ENCODE measurements around the gene ENTPD8. TPM values are rescaled to one million over a fixed set of nuclear protein-coding genes. Genes with fewer than 3 reads are reported as not detected.

ENTPD8 gene
- total RNA-seq, 2 donors from 2014 or later: 0.33 to 0.75 TPM

DNA sequence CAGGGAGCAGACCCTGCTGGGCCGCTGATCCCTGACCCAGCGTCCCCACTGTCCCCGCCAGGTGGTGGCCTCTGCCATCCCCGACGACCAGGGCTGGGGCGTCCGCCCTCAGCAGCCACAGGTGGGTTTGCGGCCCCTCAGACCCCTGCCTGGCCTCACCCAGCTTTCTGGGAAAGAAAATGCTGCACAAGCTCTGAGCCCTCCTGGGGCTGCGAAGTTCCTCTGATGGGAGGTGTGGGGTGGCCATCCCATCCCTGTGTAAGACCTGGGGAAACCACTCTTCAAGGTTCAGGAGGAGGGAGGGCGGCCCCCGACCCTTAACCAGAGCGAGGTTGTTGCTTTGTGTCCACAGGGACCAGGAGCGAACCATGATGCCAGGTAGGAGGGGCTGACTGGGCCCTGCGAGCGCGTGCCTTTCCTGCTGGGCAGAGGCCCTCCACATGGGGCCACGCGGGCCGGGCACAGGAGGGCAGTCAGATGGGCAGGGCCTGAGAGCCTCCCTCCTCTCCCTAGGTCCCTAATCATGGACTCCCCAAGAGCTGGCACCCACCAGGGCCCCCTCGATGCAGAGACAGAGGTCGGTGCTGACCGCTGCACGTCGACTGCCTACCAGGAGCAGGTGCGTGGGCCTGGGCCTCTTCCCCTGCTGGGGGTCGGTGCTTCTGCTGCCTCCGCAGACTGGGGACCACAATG is 10.3 kb downstream of the ENTPD8 start:
- WGBS, 2 experiments (ENCODE audit: insufficient coverage in 1 of 2, insufficient read length in 1 of 2): 87 to 89% methylated on average over 7 to 27 of the region's 27 CpGs
- no peaks in the 10 kb centered on the region for H3K36me3 Mint-ChIP-seq (ENCODE audit: low read depth)
- no peak overlapping the region for H3K4me3 Mint-ChIP-seq
- H3K27me3 Mint-ChIP-seq (ENCODE audit: insufficient read depth): no peaks in the 10 kb centered on the region
- no peaks in the 10 kb centered on the region for H3K4me1 Mint-ChIP-seq
- H3K4me3 ChIP-seq (ENCODE audit: low read length): no peak overlapping the region
- H3K4me1 ChIP-seq (ENCODE audit: control insufficient read depth, insufficient read depth, low read length): no peaks in the 10 kb centered on the region
- H3K27ac Mint-ChIP-seq: no peak overlapping the region
- no peak overlapping the region for H3K9ac ChIP-seq (ENCODE audit: extremely low read depth, low read length, poor library complexity, severe bottlenecking)
- DNase-seq: no peak
- H3K27me3 ChIP-seq (ENCODE audit: control insufficient read depth, insufficient read depth, low read length, poor library complexity, severe bottlenecking): no peaks in the 10 kb centered on the region
- no peak for TF ChIP-seq CTCF (conservative IDR thresholded peaks at IDR 0.05)
- no peaks in the 10 kb centered on the region for H3K9me3 ChIP-seq (ENCODE audit: control insufficient read depth, low read length)
- H3K9me3 Mint-ChIP-seq: no peaks in the 10 kb centered on the region
- no peaks in the 10 kb centered on the region for H3K36me3 ChIP-seq (ENCODE audit: control insufficient read depth, insufficient read depth, low read length)
- no peak overlapping the region for H3K27ac ChIP-seq (ENCODE audit: low read depth, low read length)

DNA sequence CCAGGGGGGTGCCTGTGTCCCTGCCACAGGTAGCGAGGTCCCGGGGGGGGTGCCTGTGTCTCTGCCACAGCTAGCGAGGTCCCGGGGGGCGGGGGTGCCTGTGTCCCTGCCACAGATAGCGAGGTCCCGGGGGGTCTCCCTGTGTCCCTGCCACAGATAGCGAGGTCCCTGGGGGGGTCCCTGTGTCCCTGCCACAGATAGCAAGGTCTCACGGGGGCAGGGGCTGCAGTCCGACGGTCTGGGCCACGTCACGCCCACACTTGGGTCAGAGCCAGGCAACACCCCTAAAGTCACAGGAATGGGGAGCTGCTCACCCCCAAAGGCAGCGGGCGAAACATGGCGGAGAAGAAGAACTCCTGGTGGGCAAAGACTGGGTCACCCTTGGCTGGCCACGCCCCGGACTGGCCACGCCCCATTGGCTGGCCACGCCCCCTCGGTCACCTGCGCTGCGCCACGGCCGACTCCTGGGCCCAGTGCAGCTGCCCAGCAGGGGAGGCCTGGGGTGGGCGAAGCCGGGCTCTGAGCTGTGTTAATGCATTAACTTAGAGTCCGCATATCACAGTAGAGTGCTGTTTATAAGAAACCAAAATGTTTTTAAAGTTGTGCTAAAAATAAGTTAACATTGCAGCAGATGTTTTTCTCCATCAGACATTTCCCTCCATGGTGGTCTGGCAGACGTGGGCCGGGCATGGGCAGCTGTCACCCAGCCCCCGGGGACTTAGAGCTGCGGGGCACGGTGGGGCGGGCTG is 11.0 kb downstream of the ENTPD8 start:
- peak; percentile 79 for DNase-seq
- no peak overlapping the region for H3K27ac Mint-ChIP-seq
- H3K27me3 ChIP-seq (ENCODE audit: control insufficient read depth, insufficient read depth, low read length, poor library complexity, severe bottlenecking): no peaks in the 10 kb centered on the region
- H3K36me3 Mint-ChIP-seq (ENCODE audit: low read depth): no peaks in the 10 kb centered on the region
- H3K27me3 Mint-ChIP-seq (ENCODE audit: insufficient read depth): no peaks in the 10 kb centered on the region
- H3K4me3 ChIP-seq (ENCODE audit: low read length): no peak overlapping the region
- H3K9ac ChIP-seq (ENCODE audit: extremely low read depth, low read length, poor library complexity, severe bottlenecking): no peak overlapping the region
- no peaks in the 10 kb centered on the region for H3K36me3 ChIP-seq (ENCODE audit: control insufficient read depth, insufficient read depth, low read length)
- H3K4me1 Mint-ChIP-seq: no peaks in the 10 kb centered on the region
- H3K27ac ChIP-seq (ENCODE audit: low read depth, low read length): no peak overlapping the region
- no peak overlapping the region for H3K4me3 Mint-ChIP-seq
- no peaks in the 10 kb centered on the region for H3K9me3 ChIP-seq (ENCODE audit: control insufficient read depth, low read length)
- WGBS, 2 experiments (ENCODE audit: insufficient coverage in 1 of 2, insufficient read length in 1 of 2): 81 to 87% methylated on average over 30 to 34 of the region's 34 CpGs
- no peak for TF ChIP-seq CTCF (conservative IDR thresholded peaks at IDR 0.05)
- H3K9me3 Mint-ChIP-seq: no peaks in the 10 kb centered on the region
- H3K4me1 ChIP-seq (ENCODE audit: control insufficient read depth, insufficient read depth, low read length): no peaks in the 10 kb centered on the region

- Histone ChIP-seq H3K9me3 (ENCODE audit: control insufficient read depth, low read length) (no peaks in the 10 kb centered on the region), H3K9ac (ENCODE audit: extremely low read depth, low read length, poor library complexity, severe bottlenecking) (no peak overlapping the region), H3K27me3 (ENCODE audit: control insufficient read depth, insufficient read depth, low read length, poor library complexity, severe bottlenecking) (no peaks in the 10 kb centered on the region), H3K4me3 (ENCODE audit: low read length) (no peak overlapping the region), H3K4me1 (ENCODE audit: control insufficient read depth, insufficient read depth, low read length) (no peaks in the 10 kb centered on the region), H3K27ac (ENCODE audit: low read depth, low read length) (no peak overlapping the region), H3K36me3 (ENCODE audit: control insufficient read depth, insufficient read depth, low read length) (no peaks in the 10 kb centered on the region)
- no peaks in the 10 kb centered on the region for H3K4me1 Mint-ChIP-seq
- no peaks in the 10 kb centered on the region for H3K36me3 Mint-ChIP-seq (ENCODE audit: low read depth)
- no peak for TF ChIP-seq CTCF (conservative IDR thresholded peaks at IDR 0.05)
- 93 to 98% methylated on average over 6 to 14 of the region's 14 CpGs for WGBS, 2 experiments (ENCODE audit: insufficient coverage in 1 of 2, insufficient read length in 1 of 2)
- DNase-seq: no peak
- H3K27ac Mint-ChIP-seq: no peak overlapping the region
- no peak overlapping the region for H3K4me3 Mint-ChIP-seq
- no peaks in the 10 kb centered on the region for H3K9me3 Mint-ChIP-seq
- H3K27me3 Mint-ChIP-seq (ENCODE audit: insufficient read depth): peaks cover 4% of the 10 kb centered on the region
These were observed 11.6 kb downstream of the ENTPD8 start for GRCh38 chr9:137429546-137429890.
